Mucosa of descending colon (tissue), 3 donors: ENCODE results near the gene MYOM3. TPM values are rescaled to one million over a fixed set of nuclear protein-coding genes. Genes with fewer than 3 reads are reported as not detected.

Experiments
- ATAC-seq: fragments of 200-7000 bp; cut with Tn5 transposase; one replicate; pipeline ENCODE4 v1.9.1; 2020; ENCODE audit warnings: mild to moderate bottlenecking, moderate library complexity
- DNase-seq, 3 donors: peaks; one replicate each; pipeline ENCODE4 v3.0.0-alpha.2; 2020
- H3K36me3 ChIP-seq: fragments of 200-600 bp; one replicate; pipeline ENCODE4 v1.8.0; 2021; ENCODE audit warnings: low read depth, mild to moderate bottlenecking
- H3K4me1 ChIP-seq: fragments of 200-600 bp; one replicate; pipeline ENCODE4 v1.8.0; 2021; ENCODE audit warnings: low read depth, mild to moderate bottlenecking
- H3K4me3 ChIP-seq: fragments of 200-600 bp; one replicate; pipeline ENCODE4 v1.8.0; 2021; ENCODE audit warnings: mild to moderate bottlenecking
- H3K9me3 ChIP-seq: fragments of 200-600 bp; one replicate; pipeline ENCODE4 v1.8.0; 2021; ENCODE audit warnings: mild to moderate bottlenecking
- CTCF ChIP-seq: fragments of 200-600 bp; IDR thresholded peaks from one replicate; pipeline ENCODE4 v1.8.0; 2022; ENCODE audit warnings: antibody characterized with exemption, mild to moderate bottlenecking
- intact Hi-C, 2 donors: fragments of 100-400 bp; cut with DNase I in 1 of 2; cut with micrococcal nuclease in 1 of 2; formaldehyde crosslinking; loops; one replicate each; pipeline versions ENCODE4 v1.11.0 to v1.11.1; 2022; cut with DNase I, micrococcal nuclease
- total RNA-seq, 3 donors: library from RNA; stranded (reverse); fragmentation: NEBNext Ultra II Directional in 2 of 3; extraction: Animal tissue kit (Norgen Biotek cat#: 25700) in 2 of 3; gene quantifications; one replicate each; pipeline versions ENCODE4 v1.2.1 to v1.2.4, GENCODE V29; 2021 to 2023
- donor health status: DM: no; HTN: no; CAD: no; lungs with moderate emphysema.
- donor health status: DM: no; HTN: no; CAD: no.
- donor health status: DM: no; HTN: yes; CAD: no.

Gene MYOM3
- total RNA-seq, 3 donors from 2014 or later = 2.6 to 3.4 (median 2.7) TPM

- H3K4me1 ChIP-seq = peaks cover 9% of the 10 kb centered on the region
- TF ChIP-seq CTCF = no peak
- DNase-seq = no peak
- no peak for ATAC-seq
- no peaks in the 10 kb centered on the region for H3K9me3 ChIP-seq
- no peak overlapping the region for H3K4me3 ChIP-seq
- H3K36me3 ChIP-seq = no peaks in the 10 kb centered on the region
- intact Hi-C loops = no loop called here
Observed at GRCh38 chr1:24110642-24111261, 1.2 kb downstream of the MYOM3 start.

- no peak overlapping the region for H3K4me3 ChIP-seq
- DNase-seq = no peak
- no peak for TF ChIP-seq CTCF
- no peaks in the 10 kb centered on the region for H3K9me3 ChIP-seq
- intact Hi-C loops = no loop called here
- peaks cover 9% of the 10 kb centered on the region for H3K4me1 ChIP-seq
- no peak for ATAC-seq
- H3K36me3 ChIP-seq = no peaks in the 10 kb centered on the region
Observed at GRCh38 chr1:24109686-24110475, 2.1 kb downstream of the MYOM3 start.

- Histone ChIP-seq H3K9me3 (no peaks in the 10 kb centered on the region), H3K4me1 (peaks cover 9% of the 10 kb centered on the region), H3K4me3 (no peak overlapping the region), H3K36me3 (no peaks in the 10 kb centered on the region)
- DNase-seq (no peak), ATAC-seq (no peak)
- no peak for TF ChIP-seq CTCF
- intact Hi-C loops = no loop called here
Observed at GRCh38 chr1:24109166-24109483, 2.8 kb downstream of the MYOM3 start.

- peak in 2 of 3 donors; percentile 34 to 61 for DNase-seq
- H3K4me1 ChIP-seq = peaks cover 9% of the 10 kb centered on the region
- no peaks in the 10 kb centered on the region for H3K9me3 ChIP-seq
- H3K36me3 ChIP-seq = no peaks in the 10 kb centered on the region
- intact Hi-C loops = no loop called here
- H3K4me3 ChIP-seq = no peak overlapping the region
- peak; percentile 73 for ATAC-seq
- no peak for TF ChIP-seq CTCF
Observed at GRCh38 chr1:24108334-24109165, 3.4 kb downstream of the MYOM3 start.

- Histone ChIP-seq H3K36me3 (no peaks in the 10 kb centered on the region), H3K4me1 (peaks cover 9% of the 10 kb centered on the region), H3K9me3 (no peaks in the 10 kb centered on the region), H3K4me3 (no peak overlapping the region)
- intact Hi-C loops = no loop called here
- no peak for TF ChIP-seq CTCF
- ATAC-seq (peak; percentile 70), DNase-seq (peak in 2 of 3 donors; percentile 26 to 63)
Observed at GRCh38 chr1:24107462-24108138, 4.3 kb downstream of the MYOM3 start.
